A549 (cell line): Measurements from ENCODE around the gene XPR1. TPM values are rescaled to one million over a fixed set of nuclear protein-coding genes. Genes with fewer than 3 reads are reported as not detected.

Source experiments
- ATAC-seq, 2 experiments: fragments of 200-7000 bp in 1 of 2; fragments of >200 bp in 1 of 2; cut with Nextera tagmentation in 1 of 2; cut with Tn5 transposase in 1 of 2; 3 replicates each; pipeline versions ENCODE4 v1.8.0 to v1.9.1; 2018 to 2020; ENCODE audit warnings: mild to moderate bottlenecking in 1 of 2, moderate library complexity in 1 of 2
- CTCF ChIA-PET: fragments of 300-600 bp; sonication (Branson Sonifier 250); formaldehyde crosslinking; extraction: SDS; loops from one replicate; lab custom pipeline; 2021; ENCODE audit warnings: antibody characterized with exemption, inconsistent platforms; lab: Yijun Ruan, JAX
- POLR2A ChIA-PET: fragments of 350-600 bp; formaldehyde crosslinking; extraction: SDS; loops from one replicate; lab custom pipeline; 2021; ENCODE audit warnings: antibody characterized with exemption, inconsistent platforms; lab: Yijun Ruan, JAX
- DNase-seq, 2 experiments: peaks; one replicate each; pipeline versions ENCODE4 v3.0.0 to v3.0.0-alpha.2; 2011 to 2016; ENCODE audit warnings: low read depth in 1 of 2, low spot score in 1 of 2
- FAIRE-seq: peaks from 2 replicates; lab custom pipeline; 2011; peaks lifted over from hg19 to GRCh38; lab: Jason Lieb, UNC
- H3K27ac ChIP-seq, 2 experiments: fragments of >200 bp; sonication (Bioruptor Twin); formaldehyde crosslinking; 3 replicates each; pipeline ENCODE4 v1.5.1; 2016 to 2017
- H3K4me1 ChIP-seq: fragments of >200 bp; sonication (Bioruptor Twin); formaldehyde crosslinking; 3 replicates; pipeline ENCODE4 v1.6.1; 2016
- H3K4me2 ChIP-seq: fragments of >200 bp; sonication (Bioruptor Twin); formaldehyde crosslinking; 3 replicates; pipeline ENCODE4 v1.6.1; 2016
- H3K4me3 ChIP-seq: fragments of >200 bp; sonication (Bioruptor Twin); formaldehyde crosslinking; 3 replicates; pipeline ENCODE4 v1.5.1; 2016
- H3K9me3 ChIP-seq: fragments of >200 bp; sonication (Bioruptor Twin); formaldehyde crosslinking; 3 replicates; pipeline ENCODE4 v1.6.1; 2016
- ATOH8 ChIP-seq: fragments of 250-450 bp; sonication (Bioruptor Pico); IDR thresholded peaks from 2 replicates; pipeline ENCODE4 v1.5.0; 2020; ENCODE audit warnings: low read depth, mild to moderate bottlenecking, moderate library complexity
- BHLHE40 ChIP-seq: IDR thresholded peaks from 2 replicates; pipeline ENCODE4 v1.6.1; 2012; ENCODE audit warnings: low read depth, low read length, inconsistent platforms
- CBX2 ChIP-seq: fragments of 200-600 bp; sonication (generic); IDR thresholded peaks from 2 replicates; pipeline ENCODE4 v1.6.1; 2016; ENCODE audit warnings: low read depth, mild to moderate bottlenecking, borderline replicate concordance
- ELK1 ChIP-seq: fragments of 150-350 bp; IDR thresholded peaks from 2 replicates; pipeline ENCODE4 v1.6.1; 2014; ENCODE audit warnings: low read depth, mild to moderate bottlenecking, low read length
- EP300 ChIP-seq, 2 experiments: fragments of >200 bp; sonication (Bioruptor Twin); formaldehyde crosslinking; IDR thresholded peaks; 2 replicates in 1 of 2; 3 replicates in 1 of 2; pipeline ENCODE4 v1.6.1; 2016 to 2017
- ESRRA ChIP-seq: fragments of 150-350 bp; IDR thresholded peaks from 2 replicates; pipeline ENCODE4 v1.6.1; 2014; ENCODE audit warnings: mild to moderate bottlenecking, low read length, borderline replicate concordance
- FOSB ChIP-seq: fragments of 250-450 bp; sonication (Bioruptor Pico); IDR thresholded peaks from 2 replicates; pipeline ENCODE4 v1.5.0; 2020; ENCODE audit warnings: mild to moderate bottlenecking, moderate library complexity
- FOSL2 ChIP-seq, 2 experiments: fragments of 450-650 bp in 1 of 2; fragments of >200 bp in 1 of 2; sonication (Bioruptor Twin) in 1 of 2; formaldehyde crosslinking; IDR thresholded peaks; 2 replicates each; pipeline versions ENCODE4 v1.5.0 to v1.6.1; 2016 to 2020; ENCODE audit warnings: mild to moderate bottlenecking in 1 of 2, moderate library complexity in 1 of 2
- HEYL ChIP-seq: fragments of 250-450 bp; sonication (Bioruptor Pico); IDR thresholded peaks from 2 replicates; pipeline ENCODE4 v1.8.0; 2021; ENCODE audit warnings: mild to moderate bottlenecking, moderate library complexity
- JUN ChIP-seq, 2 experiments: fragments of >200 bp; sonication (Bioruptor Twin); formaldehyde crosslinking; IDR thresholded peaks; 2 replicates in 1 of 2; 3 replicates in 1 of 2; pipeline ENCODE4 v1.6.1; 2016 to 2017
- JUNB ChIP-seq: fragments of >200 bp; sonication (Bioruptor Twin); formaldehyde crosslinking; IDR thresholded peaks from 2 replicates; pipeline ENCODE4 v1.6.1; 2016
- MYC ChIP-seq: IDR thresholded peaks from 2 replicates; pipeline ENCODE4 v1.6.1; 2012; ENCODE audit warnings: mild to moderate bottlenecking, inconsistent platforms, low read length, improper control_type of control experiment, borderline replicate concordance
- PHF8 ChIP-seq: fragments of 200-600 bp; sonication (generic); IDR thresholded peaks from 2 replicates; pipeline ENCODE4 v1.6.1; 2016; ENCODE audit warnings: low read depth, mild to moderate bottlenecking, antibody characterized with exemption, moderate library complexity, borderline replicate concordance
- RCOR1 ChIP-seq: fragments of 150-350 bp; IDR thresholded peaks from 2 replicates; pipeline ENCODE4 v1.6.1; 2014; ENCODE audit warnings: antibody characterized with exemption, low read length, low read depth
- TP53 ChIP-seq: fragments of 250-450 bp; sonication (Bioruptor Pico); IDR thresholded peaks from 2 replicates; pipeline ENCODE4 v1.5.0; 2021; ENCODE audit warnings: mild to moderate bottlenecking, moderate library complexity
- ZSCAN20 ChIP-seq: fragments of 250-450 bp; sonication (Bioruptor Pico); IDR thresholded peaks from 2 replicates; pipeline ENCODE4 v1.8.0; 2022; ENCODE audit warnings: mild to moderate bottlenecking, moderate library complexity
- WGBS: methylation state at CpG from one replicate; pipeline ENCODE4 v1.1.6; 2017; ENCODE audit errors: missing lambda C conversion rate; 5-methylcytosine and 5-hydroxymethylcytosine counted together
- polyA plus RNA-seq, 4 experiments: library from polyadenylated mRNA; depleted of rRNA in 3 of 4; stranded (reverse); fragments of >200 nt; fragmentation: RNase III in 1 of 4; extraction: RNeasy Plus Mini Kit Qiagen cat#74134 plus additional on column Dnase treatment in 1 of 4; gene quantifications; 2 replicates in 3 of 4; 3 replicates in 1 of 4; pipeline ENCODE4 v1.2.3, GENCODE V29; 2011 to 2017
- TF ChIP-seq, protein P1 (sequence below): fragments of 200-600 bp; sonication (generic); IDR thresholded peaks from 2 replicates; pipeline ENCODE4 v1.6.1; 2016; ENCODE audit warnings: antibody characterized with exemption, mild to moderate bottlenecking, moderate library complexity

The XPR1 gene
- polyA plus RNA-seq, 2 of the 4 experiments (the other 2 are of a cell fraction) = 37.5 to 86.1 TPM

DNA sequence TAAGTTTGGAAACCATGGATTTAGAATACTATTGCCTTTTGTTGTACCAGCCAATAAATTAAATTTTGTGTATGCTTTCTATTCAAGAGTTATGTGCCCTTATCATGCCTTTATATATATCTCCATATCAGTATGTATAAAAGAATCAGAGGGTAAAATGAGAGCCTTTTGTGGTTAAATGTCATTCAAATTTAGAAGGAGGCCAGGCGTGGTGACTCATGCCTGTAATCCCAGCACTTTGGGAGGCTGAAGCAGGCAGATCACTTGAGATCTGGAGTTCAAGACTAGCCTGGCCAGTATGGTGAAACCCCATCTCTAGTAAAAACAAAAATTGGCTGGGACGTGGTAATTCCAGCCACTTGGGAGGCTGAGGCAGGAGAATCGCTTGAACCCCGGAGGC lies 88.9 kb downstream of the XPR1 start:
- WGBS = 97% methylated on average over 4 of the region's 4 CpGs
- FAIRE-seq = no peak
- POLR2A ChIA-PET = no interaction called here
- no peak overlapping the region for H3K4me2 ChIP-seq
- ATAC-seq = no peak
- no peak for TF ChIP-seq FOSB (CRISPR knock-in tag)
- TF ChIP-seq FOSL2 (IDR thresholded peaks at IDR 0.05) = no peak
- TF ChIP-seq FOSL2 (CRISPR knock-in tag; IDR thresholded peaks at IDR 0.05) = peak; percentile 27; the same call in 1 of the 2 replicates
- H3K27ac ChIP-seq = no peak overlapping the region
- DNase-seq = no peak
- H3K9me3 ChIP-seq = no peaks in the 10 kb centered on the region
- H3K4me1 ChIP-seq = no peaks in the 10 kb centered on the region
- H3K4me3 ChIP-seq = no peak overlapping the region
- CTCF ChIA-PET = no interaction called here

DNA sequence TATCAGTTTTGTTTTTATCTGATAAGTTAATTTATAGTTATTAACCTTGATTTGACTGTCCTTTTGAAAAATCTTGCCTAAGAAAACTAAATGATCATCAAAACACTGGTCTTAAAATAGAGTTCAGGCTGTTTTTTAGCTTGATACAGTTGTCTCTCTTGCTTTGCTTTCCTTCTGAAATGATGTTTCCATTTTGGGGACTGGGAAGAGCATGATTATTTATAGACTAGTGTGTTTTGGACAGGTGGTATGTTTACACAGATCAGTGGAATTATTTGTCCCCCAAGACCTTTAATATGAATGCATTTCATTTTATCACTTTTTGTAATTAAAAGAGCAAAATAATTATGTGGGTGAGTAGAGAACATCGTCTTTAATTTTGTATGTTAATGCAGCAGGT lies 90.8 kb downstream of the XPR1 start:
- peak; percentile 7 for FAIRE-seq
- no peak for TF ChIP-seq MYC
- TF ChIP-seq EP300 (IDR thresholded peaks at IDR 0.05) = no peak
- TF ChIP-seq ELK1 = no peak
- no peak for TF ChIP-seq JUNB
- TF ChIP-seq RCOR1 = no peak
- TF ChIP-seq ESRRA = no peak
- Histone ChIP-seq H3K27ac (no peak overlapping the region), H3K9me3 (no peaks in the 10 kb centered on the region), H3K4me2 (no peak overlapping the region), H3K4me1 (no peaks in the 10 kb centered on the region), H3K4me3 (no peak overlapping the region)
- no peak for DNase-seq
- WGBS = 89% methylated on average over 1 of the region's 1 CpG
- no peak for ATAC-seq
- CTCF ChIA-PET = no interaction called here
- POLR2A ChIA-PET = no interaction called here

- TF ChIP-seq HEYL (no peak), BHLHE40 (no peak), ATOH8 (no peak), CBX2 (no peak), FOSB (CRISPR knock-in tag) (no peak), TP53 (no peak), ZSCAN20 (CRISPR knock-in tag) (no peak), PHF8 (no peak), JUN (IDR thresholded peaks at IDR 0.05) (no peak)
- TF ChIP-seq, protein P1, sequence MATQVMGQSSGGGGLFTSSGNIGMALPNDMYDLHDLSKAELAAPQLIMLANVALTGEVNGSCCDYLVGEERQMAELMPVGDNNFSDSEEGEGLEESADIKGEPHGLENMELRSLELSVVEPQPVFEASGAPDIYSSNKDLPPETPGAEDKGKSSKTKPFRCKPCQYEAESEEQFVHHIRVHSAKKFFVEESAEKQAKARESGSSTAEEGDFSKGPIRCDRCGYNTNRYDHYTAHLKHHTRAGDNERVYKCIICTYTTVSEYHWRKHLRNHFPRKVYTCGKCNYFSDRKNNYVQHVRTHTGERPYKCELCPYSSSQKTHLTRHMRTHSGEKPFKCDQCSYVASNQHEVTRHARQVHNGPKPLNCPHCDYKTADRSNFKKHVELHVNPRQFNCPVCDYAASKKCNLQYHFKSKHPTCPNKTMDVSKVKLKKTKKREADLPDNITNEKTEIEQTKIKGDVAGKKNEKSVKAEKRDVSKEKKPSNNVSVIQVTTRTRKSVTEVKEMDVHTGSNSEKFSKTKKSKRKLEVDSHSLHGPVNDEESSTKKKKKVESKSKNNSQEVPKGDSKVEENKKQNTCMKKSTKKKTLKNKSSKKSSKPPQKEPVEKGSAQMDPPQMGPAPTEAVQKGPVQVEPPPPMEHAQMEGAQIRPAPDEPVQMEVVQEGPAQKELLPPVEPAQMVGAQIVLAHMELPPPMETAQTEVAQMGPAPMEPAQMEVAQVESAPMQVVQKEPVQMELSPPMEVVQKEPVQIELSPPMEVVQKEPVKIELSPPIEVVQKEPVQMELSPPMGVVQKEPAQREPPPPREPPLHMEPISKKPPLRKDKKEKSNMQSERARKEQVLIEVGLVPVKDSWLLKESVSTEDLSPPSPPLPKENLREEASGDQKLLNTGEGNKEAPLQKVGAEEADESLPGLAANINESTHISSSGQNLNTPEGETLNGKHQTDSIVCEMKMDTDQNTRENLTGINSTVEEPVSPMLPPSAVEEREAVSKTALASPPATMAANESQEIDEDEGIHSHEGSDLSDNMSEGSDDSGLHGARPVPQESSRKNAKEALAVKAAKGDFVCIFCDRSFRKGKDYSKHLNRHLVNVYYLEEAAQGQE = no peak
- TF ChIP-seq, all 56 proteins: peak for 0
- Histone ChIP-seq H3K4me3 (no peak overlapping the region), H3K4me2 (no peak overlapping the region), H3K9me3 (0 out of 3 replicates have a peak, but pooled peaks cover under 1% of the 10 kb centered on the region), H3K27ac (no peak overlapping the region), H3K4me1 (no peaks in the 10 kb centered on the region)
- 89% methylated on average over 1 of the region's 1 CpG for WGBS
- ChIA-PET POLR2A (no interaction called here), CTCF (no interaction called here)
- no peak for FAIRE-seq
- ATAC-seq = no peak
- DNase-seq = no peak
Measured at GRCh38 chr1:180724055-180724454, 92.2 kb downstream of the XPR1 start.
